Fibroblast of peridontal ligament (primary cell): Measurements from ENCODE around the gene OGA.

ENCODE experiments used
- DNase-seq: peaks from one replicate; pipeline ENCODE4 v3.0.0-alpha.2; 2010; ENCODE audit errors: extremely low read depth

OGA gene

DNA sequence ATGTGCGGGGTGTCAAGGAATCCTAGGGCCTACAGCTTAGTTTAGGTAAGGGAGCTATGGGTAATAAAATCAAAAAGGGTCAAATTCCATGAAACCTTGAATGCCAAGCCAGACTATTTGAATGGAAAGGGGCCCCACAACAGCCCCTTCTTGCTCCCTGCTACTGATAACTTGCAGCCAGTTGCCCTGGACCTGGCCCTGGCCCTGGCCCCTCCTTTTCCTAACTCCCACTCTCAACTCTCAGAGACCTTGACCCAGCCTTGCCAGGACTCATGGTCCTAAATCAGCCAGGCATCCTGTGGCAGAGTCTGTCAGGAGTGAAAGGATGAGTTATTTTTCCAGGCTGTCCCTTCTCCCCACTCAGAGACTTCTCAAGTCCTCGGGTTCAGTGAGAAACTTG is 19.5 kb upstream of the OGA start:
- DNase-seq: no peak

GRCh38 chr10:101835362-101835761 is 17.1 kb upstream of the OGA start:
- no peak for DNase-seq

DNA sequence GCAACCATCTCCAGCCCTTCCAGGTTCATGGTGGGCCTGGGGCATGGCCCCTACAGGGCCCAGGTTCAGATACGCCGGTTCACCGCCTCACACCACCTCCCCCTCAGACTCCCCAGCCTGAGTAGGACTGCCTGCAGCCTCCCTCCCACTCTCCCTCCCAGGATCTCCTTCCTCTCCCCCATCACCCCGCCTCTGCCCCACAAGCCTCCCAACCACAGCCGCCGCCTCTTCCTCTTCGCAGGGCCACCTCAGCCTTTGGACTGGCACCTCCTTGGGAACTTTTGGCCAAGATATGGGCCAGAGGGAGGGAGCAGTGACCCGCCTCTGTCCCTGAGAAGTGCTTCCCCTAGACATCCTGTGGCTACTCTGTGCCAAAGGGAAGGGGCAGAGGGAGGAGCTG is 16.1 kb upstream of the OGA start:
- DNase-seq: no peak

DNA sequence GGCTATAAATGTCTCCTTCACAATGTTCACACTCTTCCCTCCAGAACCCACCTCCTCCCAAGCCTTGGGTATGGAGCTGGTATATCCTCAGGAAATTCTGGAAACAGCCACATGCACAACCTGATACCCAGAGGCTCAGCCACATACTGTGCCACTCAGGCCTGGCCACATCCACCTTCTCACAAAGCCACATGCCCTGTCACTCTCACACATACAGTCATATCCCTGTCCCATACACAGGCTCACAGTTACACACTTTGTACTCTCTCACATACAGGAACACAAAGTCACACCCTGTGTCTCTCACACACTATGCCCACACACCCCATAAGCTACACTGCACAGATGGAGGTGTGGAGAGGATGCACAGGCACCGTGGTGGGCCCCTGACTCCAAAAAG is 15.2 kb upstream of the OGA start:
- no peak for DNase-seq

DNA sequence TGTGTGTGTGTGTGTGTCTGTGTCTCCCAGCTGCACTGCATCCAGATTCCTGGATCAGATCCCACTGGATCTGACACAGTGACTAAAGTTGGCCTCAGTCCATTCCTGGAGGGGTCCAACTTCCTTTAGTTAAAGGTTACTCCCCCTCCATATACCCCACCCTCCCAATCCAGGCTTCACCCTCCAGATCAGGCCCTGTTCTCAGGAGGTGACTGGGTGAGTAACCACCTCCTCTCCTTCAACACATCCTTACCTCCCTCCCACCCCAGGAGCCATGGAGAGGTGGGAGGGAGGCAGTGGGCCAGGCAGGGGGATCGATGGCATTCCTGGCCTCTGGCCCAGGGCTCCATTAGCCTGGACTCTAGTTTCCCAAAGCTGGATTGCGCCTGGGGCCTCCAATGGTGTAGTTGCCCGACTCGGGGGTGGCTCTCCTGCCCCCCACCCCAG is 14.1 kb upstream of the OGA start:
- no peak for DNase-seq

GRCh38 chr10:101831169-101831811 is 13.0 kb upstream of the OGA start:
- DNase-seq: no peak

DNA sequence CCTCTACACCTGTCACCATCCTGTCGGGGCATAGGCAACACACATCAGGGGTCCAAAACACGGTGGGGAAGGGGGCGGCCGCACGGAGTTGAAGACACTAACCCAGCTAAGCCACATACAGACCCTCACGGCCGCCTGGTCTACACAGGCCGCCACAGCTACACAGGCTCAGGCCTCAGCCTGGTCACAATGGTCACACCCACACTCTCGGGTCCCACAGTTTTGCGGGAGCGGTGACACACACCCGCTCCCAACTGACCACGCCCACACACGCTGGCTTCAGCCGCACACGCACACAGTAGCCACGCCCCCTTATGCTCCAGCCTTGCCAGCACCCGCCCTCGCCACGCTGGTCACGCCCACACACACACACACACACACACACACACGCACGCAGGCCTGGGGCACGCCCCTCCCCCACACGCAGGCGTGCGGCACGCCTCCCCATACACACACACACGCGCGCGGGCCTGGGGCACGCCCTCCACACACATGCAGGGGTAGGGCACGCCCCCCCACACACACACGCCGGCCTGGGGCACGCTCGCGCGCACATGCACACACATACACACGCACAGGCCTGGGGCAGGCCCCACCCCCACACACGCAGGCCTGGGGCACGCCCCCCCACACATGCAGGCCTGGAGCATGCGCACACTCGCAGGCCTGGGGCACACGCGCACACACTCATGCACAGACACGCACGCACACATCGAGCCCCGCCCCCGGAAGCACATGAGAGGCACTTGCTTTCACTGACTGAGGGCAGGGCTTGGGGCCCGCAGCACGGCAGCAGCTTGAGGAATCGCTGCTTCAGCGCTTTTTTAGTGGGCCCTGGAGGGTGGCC is 12.3 kb upstream of the OGA start:
- peak; percentile 84 for DNase-seq

DNA sequence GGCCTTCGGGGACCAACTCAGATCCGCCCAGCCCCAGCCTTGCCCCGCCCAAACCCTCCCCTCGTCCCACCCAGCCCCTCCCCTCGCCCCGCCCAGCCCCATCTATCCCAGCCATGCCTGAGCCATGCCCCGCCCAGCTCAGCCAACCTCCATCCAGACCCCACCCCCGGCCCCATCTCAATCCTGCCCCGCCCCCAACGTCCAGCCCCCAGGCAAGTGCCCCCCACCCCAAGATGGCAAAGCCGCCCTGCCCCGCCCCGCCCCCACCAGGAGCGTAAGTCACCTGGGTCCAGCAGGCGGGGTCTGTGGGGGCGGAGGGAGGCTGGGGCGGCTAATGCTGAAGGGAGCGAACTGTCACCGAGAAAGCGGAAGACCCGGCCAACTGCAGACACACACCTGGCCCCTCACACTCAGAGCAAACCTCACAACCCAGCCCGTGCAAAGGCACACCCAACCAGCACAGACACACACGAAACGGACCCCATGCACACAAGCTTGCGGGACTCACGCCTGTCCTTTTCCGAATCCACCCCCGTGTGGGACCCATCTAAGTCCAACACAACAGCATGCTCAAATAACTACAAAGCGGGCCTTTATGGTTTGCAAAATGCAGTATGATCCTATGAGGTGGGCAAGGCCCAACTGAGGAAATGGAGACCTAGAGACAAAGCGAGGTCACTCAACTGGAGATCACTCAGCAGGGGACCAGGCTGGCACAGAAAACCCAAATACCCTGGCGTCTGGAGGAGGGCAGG is 11.5 kb upstream of the OGA start:
- no peak for DNase-seq

- DNase-seq: no peak
These were observed 10.7 kb upstream of the OGA start for GRCh38 chr10:101828766-101829551.

DNA sequence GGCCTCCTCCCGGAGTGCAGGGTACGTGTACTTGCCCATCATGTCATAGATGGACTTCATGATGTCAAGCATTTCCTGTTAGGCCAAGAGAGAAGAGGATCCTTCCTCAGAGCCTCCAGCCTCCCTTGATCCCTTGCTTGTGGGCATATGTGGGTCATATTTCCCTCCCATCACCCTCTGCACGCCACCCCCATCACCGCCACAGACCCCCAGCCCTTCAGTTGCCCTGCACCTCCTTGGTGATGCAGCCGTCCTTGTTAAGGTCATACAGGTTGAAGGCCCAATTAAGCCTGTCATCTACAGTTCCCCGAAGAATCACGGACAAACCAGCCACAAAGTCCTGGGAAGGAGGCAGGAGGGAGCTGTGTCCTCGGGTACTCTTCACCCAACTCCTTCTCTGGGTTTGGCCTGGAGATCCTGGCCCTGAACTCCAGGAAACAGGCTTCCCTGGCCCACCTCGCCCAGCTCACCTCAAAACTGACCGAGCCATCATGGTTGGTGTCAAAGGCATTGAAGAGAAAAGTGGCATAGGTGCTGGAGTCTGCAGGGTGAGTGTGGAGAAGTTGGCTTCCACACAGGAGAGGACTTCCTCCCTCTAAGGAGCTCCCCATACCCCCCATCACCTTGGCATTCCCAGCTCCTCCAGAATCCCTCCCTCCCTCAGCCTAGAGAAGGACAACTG is 9.8 kb upstream of the OGA start:
- no peak for DNase-seq

DNA sequence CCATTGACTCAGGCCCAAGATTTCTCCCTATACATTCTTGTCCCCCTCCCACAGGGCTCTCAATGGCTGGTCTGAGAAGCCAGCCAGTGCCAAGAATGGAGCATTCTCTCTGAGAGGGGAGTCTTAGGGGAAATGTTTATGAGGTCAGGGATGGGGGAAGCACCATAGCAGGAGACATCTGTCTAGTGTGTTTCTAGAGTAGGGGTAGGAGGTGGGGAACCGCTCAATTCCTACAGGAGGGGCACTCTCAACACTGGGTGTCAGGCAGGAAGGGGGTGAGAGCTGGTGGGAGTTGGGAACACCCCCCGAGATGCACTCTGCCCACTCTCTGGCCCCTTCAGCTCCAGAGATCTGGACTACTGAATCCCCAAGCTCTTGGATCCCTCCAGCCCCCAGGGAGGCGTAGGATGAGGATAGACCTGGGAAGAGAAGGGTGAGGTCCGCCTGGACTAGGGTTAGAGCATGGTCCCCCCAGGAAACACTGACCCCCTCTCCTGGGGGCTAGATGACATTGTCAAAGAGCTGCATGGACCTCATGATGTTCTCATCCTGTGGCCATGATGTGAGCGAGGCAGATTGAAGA is 8.7 kb upstream of the OGA start:
- DNase-seq: no peak

- no peak for DNase-seq
These were observed 6.5 kb upstream of the OGA start for GRCh38 chr10:101824736-101825135.

GRCh38 chr10:101818872-101819633 is 809 bp upstream of the OGA start:
- no peak for DNase-seq

DNA sequence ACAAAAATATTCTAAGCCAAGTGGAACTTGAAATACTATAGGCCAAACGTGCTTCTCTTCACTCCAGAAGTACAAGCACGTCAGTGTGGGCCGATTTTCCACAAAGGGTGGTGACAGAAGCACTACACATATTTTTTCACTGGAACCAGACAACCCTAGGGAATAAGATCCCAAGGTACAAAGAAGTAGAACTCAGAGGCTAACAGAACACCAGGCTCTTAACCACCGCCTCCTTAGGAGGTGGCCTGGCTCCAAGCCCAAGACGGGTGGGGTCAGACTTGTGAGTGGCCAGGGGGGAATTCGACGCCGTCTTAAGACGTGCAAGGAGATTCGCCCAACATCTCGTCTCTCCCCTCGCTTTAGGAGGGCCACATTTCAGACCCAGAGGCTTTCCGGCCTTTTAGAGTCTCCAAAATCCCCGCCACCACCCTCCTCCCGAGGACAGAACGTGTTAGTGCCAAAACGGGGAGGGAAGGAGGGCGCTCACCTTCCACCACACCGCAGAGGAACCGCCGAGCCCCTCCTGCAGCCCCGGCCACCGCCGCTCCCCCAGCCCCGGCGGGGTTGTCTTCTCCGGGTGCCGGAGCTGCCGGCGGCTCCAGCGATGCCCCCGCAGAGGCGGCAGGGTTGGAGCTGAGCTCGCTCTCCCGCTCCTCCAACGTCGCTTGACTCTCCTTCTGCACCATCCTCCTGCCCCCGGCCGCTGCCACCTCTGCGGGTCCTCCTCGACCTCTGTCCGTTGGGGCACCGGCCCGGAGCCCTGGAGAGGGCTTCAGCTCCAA is 716 bp downstream of the OGA start:
- DNase-seq: peak; percentile 95

- DNase-seq: no peak
These were observed 1.3 kb downstream of the OGA start for GRCh38 chr10:101816913-101817336.

DNA sequence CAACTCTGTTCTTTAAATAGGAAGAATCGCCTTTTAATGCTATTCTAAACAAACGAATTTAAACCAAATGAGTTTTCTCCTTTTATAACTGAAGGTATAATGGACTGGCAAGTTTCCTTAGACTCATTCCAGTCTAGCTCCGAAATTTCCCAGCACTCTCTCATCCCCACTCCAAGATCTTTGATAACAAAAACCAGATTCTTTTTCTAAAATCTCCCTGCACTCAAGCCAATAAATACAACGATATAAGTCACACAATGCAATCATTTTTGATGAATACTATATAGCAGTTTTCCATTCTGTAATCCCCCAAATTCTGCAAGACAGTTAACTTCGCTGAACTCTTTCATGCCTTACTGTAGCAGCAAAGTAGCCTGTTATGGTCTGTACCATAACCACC is 1.9 kb downstream of the OGA start:
- no peak for DNase-seq

- peak; percentile 60 for DNase-seq
These were observed 3.7 kb downstream of the OGA start for GRCh38 chr10:101814466-101815071.

DNA sequence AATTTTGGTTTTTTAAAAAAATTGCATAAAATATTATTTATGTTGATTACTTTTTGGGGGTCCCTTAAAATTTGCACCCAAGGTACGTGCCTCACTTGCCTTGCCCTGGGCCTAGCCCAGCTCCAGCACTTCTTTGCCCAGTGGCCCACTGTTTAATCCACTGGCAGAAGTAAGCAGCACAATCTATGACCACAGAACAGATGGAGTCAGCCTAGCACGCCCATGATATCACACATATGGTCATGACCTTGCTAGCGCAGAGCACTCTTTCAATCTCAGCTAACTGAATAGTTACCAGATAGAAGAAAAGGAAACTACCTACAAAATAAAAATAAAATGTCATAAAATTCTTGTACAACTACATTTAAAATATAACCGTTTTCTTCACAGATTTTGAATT is 5.6 kb downstream of the OGA start:
- no peak for DNase-seq

DNA sequence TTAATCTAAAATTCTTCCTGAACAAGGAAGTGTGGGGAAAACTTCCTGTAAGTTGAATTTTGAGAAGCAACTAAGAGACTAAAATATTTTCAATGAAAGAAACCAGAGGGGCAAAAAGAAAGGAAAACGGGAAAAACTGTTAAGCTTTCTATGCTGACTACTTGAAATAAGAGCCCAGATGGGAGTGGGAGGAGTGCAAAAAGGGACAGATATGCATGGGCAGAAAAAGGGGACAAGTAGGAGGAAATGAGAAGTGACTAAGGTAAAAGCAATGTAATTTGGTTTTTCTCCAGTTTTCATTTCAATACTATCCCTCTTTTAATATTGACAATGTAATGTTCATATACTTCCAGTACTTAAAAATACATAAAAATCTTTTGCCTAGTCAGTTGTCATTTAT is 11.1 kb downstream of the OGA start:
- no peak for DNase-seq
